NCI-H226 (cell line): Measurements from ENCODE around the gene PLIN4.

ENCODE experiments used
- DNase-seq: peaks from one replicate; pipeline ENCODE4 v3.0.0-alpha.2; 2015

Gene PLIN4

DNA sequence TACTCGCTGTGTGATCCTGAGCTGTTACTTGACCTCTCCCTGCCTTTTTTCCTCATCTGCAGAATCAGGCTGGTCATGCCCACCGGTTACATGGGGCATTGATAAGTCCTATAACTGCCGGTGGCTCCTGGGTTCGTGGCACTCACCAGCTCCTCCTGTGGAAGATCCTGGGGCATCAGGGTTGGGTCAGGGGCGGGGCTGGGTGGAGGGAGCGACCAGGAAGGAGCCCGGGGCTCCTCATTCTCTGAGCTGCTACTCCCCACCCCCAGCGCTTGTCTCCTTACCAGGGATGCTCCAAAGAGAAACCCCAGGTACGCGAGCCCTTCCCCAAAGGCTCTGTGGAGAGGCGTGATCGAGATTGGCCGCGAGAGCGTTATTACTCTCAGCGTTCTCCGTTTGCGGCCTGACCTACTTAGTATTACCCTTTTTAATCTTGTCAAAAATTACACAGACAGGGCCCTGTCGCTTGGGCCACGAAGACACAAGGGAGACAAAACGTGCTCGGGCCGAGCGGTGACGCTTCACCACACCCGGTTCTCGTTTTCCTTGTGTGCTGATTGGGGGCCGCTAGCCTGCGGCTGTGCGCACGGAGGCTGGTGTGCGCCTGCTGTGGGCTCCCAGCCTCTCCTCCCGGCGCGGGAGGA lies 35.4 kb downstream of the PLIN4 start:
- no peak for DNase-seq

DNA sequence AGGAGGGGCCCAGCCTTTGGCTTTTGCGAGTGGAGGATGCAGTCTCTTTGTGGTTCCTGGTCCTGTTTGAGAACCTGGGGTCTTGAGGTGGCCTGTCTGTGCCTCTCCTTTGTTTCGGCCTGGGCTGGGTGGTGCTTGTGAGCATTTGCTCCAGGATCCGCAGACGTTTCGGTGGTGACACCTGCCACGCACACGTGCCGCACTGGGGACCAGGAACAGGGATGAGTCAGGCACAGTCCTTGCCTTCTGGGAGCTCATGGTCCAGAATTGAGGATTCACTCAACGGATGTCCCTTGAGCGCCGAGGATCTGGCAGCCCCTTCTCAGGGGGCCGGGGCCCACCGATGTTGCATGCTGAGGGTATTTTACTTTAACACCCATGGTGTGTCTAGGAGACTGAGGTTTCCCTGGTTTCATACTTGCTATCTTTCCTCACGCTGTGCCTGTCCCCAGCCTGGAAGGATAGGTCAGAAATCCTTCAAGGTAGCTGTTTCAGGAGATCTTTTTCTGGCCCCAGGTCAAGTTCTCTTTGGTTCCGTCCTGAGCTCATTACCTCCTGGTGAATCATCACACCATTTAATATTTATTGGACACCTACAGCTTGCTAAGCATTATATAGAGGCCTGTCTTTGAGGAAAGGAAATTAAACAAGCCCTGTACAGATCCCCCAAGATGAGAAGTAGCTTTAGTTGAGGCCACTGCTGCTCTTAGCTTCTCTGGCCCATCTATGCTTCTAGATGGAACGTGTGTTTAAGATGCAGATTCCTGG lies 41.1 kb downstream of the PLIN4 start:
- DNase-seq, result no peak

DNA sequence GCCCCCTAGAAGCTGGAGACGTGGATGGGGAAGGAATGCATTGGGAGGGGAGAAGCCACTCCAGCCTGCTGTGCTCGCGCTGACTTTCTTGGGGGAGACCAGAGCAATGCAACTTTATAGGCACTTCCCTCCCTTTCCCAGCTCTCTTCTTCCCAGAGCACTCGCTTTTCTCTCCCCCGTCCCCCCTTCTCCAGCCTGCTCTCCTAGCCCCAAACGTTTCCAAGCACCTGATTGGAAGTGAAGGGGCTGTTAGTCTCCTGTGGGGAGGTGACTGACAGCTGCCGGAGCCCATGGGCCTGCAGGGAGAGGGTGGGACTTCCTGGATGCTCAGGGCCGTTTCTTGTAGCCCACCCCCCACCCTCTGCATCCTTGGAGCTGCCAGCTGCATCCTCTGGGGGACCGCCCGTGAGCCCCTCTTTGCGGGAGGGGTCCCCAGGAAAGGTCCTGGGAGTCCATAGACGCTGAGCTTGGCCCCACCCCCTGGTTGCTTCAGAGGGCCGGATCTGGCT lies 43.7 kb downstream of the PLIN4 start:
- DNase-seq, result peak; percentile 69

DNA sequence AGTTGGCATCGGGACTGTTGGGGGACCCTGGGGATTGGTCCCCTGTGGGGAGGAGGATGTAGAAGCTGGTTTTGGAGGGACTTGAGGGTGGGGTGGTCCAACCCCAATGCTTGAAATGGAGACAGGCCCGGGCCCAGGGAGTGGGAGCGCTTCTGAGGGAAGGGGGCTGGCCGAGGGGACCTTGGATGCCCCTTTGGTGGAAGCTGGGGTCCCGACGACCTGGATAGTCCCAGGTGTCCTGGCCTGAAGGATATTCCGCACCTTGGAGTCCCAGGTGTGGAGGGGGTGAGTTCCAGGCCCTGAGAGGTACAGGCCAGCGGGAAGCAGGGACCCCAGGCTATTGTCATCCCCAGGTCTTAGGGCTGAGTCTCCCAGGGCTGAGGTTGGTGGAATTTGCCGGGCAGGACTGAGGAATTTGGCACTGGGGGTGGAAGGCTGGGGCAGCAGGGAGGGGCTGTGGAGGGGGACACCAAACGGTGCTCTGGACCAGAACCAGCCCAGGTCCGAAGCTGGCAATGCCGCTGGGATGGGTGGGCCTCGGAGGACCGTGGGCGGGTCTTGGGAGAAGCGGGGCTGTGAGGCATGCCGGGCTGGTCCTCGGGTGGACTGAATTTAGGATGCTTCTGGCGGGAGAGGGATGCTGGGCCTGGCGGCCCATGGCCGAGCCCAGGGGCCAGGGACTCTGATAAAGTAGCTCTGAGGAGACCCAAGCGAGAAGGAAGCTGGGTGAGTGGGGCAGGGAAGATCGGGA lies 44.3 kb downstream of the PLIN4 start:
- DNase-seq, result no peak

DNA sequence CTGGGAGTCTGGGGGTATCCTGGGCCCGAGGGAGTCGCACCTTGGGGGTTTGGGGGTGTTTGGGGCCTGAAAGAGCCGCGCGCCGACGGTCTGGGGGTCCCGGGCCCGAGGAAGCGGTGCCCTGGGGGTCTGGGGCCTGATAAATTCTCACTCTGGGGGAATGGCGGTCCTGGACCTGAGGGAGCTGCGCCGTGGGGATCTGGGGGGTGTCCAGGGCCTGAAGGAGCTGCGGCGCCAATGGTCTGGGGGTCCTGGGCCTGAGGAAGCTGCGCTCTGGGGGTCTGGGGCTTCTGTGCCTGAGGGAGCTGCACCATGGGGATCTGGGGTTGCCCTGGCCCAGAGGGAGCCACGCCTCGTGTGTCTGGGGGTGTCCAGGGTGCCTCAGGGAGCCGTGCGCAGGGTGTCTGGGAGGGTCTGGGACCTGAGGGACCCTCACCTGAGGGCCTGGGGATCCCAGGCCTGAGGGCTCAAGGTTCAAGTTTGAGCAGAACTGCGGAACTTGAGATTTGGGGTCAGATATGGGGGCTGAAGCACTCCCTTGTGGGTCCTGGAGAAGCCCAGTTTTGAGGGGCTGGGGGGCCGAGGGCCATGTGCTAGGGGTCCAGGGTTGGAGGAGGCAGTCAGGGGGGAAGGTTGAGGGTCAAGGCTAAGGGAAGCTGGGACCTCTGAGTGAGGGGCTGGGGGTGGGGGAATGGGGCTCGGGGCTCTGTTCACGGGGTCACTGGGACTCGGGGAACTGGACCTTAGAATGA lies 45.1 kb downstream of the PLIN4 start:
- DNase-seq, result no peak

DNA sequence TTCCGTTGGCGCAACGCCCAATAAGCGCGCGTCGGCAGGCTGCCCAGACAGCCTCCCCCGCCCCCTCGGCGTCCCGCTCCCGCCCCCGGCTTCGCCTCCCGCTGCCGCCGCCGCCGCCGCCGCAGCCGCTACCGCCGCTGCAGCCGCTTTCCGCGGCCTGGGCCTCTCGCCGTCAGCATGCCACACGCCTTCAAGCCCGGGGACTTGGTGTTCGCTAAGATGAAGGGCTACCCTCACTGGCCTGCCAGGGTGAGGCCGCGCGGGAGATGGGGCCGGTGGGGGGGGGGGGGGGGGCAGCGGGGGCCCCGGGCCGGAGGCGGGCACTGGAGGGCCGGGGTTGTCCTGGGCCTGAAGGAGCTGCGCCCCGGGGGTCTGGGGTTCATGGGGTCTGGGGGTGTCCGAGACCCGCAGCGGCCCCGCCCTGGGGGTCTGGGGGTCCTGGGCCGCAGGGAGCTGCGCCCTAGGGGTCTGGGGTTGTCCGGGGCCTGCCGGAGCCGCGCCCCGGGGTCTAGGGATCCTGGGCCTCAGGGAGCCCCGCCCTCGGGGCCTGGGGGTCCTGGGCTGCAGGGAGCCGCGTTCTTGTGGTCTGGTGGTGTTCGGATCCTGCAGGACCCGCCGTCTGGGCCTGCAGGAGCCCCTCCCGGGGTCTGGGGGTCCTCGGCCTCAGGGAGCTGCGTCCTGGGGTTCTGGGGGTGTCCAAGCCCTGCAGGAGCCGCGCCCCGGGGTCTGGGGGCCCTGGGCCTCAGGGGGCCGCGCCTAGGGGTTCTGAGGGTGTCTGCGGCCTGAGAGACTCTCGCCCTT lies 45.9 kb downstream of the PLIN4 start, which contains the start of gene HDGFL2:
Gene HDGFL2 (plus strand): TSS at position 124 of the 801 bp plus-strand sequence. CDS start 54 bp downstream, at position 178.
- no peak for DNase-seq

DNA sequence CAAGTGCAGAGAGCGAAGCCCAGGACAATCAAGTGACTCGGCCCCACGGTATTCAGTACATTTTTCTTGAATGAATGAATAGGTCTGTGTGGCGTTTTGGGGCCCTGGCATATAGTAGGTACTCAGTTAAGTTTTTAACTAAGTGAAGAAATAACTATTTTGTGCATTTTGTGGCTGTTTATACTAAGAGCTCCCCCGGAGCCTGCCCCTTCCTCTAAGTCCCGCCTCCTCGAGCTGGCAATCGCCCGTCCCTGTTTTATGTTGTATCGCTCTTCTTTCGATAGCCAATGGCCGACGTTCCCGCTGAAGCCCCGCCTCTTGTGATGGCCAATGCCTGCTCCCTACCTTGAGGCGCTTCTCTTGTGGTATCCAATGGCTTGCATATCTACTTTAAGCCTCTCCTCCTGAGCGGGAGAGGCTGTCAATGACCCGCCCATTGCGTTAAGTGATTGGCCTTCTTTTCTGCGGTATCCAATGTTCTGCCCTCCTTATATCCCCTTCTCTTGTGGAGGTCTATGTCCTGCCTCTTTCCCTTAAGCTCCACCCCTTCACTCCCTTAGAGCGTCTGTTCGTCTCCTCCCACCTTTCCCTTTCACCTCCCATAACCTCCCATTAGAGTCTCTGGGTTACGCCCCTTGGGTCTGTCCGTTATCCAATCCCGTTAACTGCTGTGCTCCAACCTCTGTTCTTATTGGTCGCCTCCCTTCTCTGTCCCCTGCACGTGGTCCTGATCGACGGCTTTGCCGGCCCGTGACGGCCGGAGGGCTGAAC lies 46.7 kb downstream of the PLIN4 start:
- peak; percentile 99 for DNase-seq

DNA sequence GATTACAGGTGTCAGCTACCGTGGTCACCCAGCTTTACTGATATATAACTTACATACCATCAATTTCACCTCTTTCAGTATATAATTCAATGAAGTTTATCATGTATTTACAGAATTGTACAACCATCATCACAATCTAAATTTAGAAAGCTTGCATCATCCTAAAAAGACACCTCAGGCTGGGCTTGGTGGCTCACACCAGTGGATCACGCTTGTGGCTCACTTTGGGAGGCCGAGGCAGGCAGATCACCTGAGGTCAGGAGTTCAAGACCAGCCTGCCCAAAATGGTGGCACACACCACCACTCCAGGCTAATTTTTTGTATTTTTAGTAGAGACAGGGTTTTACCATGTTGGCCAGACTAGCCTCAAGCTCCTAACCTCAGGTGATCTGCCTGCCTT lies 50.5 kb downstream of the PLIN4 start:
- no peak for DNase-seq

DNA sequence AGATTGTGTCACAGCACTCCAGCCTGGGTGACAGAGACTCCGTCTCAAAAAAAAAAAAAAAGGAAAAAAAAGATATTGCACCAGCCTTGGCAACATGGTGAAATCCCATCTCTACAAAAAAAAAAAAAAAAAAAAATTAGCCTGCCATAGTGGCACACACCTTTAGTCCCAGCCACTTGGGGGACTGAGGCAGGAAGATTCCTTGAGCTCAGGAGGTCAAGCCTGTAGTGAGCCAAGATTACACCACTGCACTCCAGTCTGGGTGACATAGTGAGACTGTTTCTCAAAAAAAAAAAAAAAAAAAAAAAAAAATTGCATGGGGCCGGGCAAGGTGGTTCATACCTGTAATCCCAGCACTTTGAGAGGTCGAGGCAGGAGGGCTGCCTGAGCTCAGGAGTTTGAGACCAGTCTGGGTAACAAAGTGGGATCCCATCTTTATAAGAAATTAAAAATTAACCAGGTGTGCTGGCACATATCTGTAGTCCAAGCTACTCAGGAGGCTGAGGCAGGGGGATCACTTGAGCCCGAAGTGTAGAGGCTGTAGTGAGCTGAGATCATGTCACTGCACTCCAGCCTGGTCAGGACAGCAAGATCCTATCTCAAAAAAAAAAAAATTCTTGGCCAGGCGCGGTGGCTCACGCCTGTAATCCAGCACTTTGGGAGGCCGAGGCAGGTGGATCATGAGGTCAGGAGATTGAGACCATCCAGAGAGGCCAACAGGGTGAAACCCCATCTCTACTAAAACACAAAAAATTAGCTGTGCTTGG lies 53.3 kb downstream of the PLIN4 start:
- DNase-seq, result no peak

DNA sequence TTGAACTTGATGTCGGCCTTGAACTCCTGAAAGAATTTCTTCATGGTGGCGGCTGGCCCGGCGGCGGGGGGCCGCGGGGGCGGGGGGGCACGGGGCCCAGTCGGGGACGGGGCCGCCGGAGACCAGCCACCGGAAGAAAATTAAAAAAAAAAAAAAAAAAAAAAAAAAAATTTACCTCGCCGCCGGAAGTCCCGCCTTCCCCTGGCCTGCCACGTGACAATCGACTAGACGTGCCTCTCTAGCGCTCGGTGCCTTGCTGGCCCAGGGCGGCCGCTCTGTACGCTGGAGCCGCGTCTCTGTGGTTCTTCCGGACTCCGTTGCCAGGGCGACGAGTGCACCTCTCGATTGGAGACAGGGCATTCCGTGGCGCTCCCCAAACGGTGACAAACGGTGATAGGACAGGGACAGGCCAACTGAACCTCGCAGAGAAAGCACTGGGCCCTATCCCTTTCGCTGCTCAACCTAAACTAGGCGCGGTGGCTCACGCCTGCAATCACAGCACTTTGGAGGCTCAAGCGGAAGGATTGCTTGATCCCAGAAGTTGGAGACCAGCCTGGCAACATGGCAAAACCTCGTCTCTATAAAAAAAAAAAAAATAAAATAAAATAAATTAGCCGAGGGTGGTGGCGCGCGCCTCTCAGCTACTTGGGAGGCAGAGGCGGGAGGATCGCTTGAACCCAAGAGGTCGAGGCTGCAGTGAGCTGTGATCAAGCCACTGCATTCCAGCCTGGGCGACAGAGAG lies 60.5 kb downstream of the PLIN4 start, which contains the start of gene UBXN6:
Gene UBXN6 (minus strand): TSS at position 141 of the 742 bp plus-strand sequence. CDS start 97 bp downstream, at position 44.
- DNase-seq, result peak; percentile 95

DNA sequence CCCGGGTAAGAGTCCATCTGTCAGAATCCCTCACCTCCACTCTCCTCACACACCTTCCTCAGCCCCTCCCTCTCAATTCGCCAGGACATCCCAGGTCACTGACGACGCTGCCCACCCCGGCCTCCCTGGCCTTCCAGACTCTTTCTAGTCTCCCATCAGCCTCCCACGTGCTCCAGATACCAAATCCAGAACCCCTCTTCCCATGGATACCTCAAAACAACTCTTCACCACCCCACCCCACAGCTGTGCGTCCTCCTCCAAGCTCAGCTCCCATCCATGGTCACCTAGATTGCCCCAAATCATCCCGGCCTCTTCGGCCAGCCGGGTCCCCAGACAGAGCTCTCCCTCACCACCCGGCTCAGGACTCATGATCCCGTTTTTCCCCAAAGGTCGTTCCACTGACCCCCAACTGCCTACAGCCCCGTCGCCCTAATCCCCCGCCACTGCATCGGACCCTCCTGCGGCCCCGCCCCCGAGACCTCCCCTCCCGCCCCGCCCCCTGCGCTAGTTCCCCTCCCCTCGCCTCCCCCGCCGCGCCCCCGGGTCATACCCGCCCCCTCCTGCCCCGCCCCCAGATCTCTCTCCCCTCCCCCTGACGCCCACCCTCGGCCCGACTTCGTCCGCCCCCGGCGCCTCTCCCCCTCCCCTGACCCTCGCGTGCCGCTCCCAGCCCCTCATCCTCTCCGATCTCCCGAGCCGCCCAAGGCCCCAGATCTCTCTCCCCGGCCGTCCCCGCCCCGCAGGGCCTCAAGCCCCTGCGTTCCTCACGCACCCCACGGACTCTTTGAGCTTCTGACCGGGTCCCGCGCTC lies 61.2 kb downstream of the PLIN4 start:
- peak; percentile 54 for DNase-seq

DNA sequence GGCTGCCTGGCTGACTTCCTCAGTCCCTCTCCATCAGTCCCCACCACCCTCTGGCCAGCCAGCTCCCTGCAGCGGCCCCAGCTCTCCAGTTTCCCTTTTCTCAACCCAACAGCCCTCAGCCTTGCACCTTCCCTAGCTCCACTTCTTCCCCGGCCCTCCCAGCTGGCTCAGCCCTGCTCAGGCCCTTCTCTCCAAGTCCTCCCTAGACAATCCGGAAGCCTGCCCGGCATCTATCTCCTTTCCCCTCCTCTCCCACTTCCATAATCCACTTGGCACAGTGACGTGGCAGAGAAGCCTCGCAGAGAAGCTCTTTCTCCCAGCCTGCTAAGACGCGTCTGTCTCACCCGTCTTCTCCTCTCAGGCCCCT lies 61.8 kb downstream of the PLIN4 start:
- peak; percentile 72 for DNase-seq

DNA sequence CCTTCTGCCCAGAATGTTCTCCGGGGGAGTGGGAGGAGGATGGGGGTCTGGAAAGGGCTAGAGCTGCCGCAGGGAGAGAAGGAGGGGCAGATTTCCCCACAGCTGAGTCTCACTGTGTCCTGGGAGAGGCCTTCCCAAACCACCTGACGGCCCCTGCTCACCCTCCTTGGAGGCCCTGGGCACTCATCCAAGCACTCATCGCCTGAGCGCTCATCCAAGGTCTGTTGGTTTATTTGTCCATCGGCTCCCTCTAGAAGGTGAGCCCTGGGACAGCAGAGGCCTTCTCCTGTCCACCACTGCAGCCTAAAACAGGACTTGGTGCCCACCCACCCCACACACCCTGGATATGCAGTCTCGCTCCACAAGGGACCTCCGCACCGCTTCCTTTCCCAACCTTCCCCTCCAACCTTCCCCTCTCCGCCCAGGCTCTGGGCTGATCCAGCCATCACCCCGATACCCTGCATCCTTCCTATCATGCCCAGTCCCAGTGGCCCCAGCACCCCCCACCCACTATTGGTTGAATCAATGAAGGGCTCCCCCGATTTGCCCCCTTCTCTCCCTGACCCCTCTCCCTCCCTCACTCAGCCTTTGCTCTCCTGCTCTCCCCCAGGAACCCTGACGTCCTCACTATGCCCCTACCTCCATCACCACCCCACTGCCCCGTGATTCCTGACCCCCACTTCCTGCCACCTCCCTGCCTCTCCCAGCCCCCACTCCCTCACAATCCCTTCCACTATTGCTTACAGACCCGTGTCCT lies 62.4 kb downstream of the PLIN4 start:
- peak; percentile 94 for DNase-seq

DNA sequence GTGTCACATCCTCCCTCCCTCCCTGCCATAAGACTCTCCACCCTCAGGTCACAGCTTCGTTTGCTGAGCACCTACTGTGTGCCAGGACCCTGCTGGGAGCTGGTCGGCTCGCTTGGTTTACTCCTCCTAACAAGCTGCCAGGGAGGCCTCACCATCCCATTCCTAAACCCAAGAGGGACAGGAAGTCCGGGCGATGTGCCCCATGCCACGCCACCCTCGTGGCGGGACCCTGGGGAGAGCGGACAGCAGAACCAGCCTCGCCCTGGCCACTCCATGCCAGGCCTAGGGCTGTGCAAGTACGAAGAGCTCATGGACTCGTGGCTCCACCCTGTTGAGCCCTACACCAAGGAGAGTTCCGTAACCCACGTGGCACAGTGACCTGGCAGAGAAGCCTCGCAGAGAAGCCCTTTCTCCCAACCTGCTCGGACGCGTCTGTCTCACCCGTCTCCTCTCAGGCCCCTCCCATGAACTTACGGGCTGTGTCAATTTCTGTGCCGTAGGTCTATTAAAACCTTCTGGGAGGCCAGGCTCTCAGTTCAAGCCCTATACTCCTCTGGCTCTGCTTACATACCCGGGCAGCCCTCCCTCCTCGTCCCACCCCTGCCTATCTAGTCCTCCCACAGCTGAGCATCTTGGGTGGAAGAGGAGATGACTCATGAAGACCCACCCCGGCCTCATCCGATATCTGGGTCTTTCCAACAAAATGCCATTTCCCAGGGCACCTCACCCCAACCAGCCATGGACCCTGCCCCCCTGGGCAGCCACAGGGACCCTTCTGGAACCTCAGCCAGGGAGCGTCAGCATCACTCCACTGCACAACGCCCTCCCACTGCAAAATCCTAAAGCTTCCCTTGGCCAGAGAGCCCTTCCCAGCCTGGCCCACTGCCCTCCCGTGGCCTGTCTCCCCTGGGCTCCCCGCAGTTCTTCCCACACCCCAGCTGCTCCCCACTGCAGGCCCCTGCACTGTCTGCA lies 63.3 kb downstream of the PLIN4 start:
- DNase-seq, result peak; percentile 96

DNA sequence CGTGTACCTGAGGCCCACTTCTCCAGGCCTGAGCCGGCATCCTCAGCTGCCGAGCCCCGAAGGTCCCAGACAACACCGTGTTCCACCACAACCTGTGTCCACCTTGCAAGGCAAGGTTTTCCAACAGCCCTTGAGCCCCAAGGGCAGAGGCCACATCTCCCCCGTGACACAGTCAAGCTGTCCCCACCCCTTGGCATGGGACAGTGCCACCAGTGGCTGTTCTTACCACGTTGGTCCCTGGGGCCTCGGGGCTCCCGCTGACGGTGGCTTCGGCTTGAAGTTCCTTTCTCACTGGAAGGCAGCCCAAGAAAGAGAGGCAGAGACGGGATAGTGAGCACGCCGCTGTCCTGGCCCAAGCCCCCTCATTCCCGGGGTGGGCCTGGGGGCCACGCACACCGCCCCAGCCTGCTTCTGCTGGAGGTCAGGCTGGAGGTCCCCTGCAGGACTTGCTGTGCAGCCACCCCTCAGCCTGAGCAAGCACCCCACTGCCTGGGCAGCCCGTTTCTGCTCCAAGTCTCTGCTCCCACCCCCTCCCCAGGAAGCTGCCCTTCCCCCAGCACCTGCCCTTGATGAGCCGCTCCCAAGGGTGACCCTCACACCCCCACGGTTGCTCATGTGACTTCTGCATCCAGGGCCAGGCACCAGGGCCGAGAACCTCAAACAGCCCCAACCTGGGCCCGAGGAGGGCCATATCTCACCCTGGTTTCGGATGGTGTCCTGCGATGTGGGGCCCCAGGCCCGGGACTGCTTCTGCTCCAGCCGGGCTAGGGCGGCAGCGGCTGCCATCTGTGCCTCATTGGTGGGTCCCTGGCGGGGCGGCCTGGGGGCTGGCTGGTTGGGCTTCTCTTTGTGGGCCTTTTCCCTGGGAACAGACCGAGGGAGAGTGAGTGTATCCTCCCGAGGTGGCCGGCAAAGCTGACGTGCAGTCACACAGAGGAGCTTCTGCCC lies 64.8 kb downstream of the PLIN4 start:
- no peak for DNase-seq
